PC-3 (cell line): Measurements from ENCODE around the gene RAD51.

Experiments
- EZH2 ChIP-seq: fragments of 300-600 bp; sonication (generic); IDR thresholded peaks from one replicate; pipeline ENCODE4 v1.6.1; 2017; ENCODE audit warnings: antibody characterized with exemption, mild to moderate bottlenecking, low read length; ENCODE audit not compliant: unreplicated experiment
- EZH2phosphoT487 ChIP-seq: fragments of 300-600 bp; sonication (generic); IDR thresholded peaks from 2 replicates; pipeline ENCODE4 v1.6.1; 2018; ENCODE audit warnings: mild to moderate bottlenecking, antibody characterized with exemption, low read length, borderline replicate concordance
- TF ChIP-seq, protein P1 (sequence below): fragments of 300-600 bp; sonication (generic); conservative IDR thresholded peaks from 2 replicates; pipeline ENCODE4 v1.5.1; 2017; ENCODE audit warnings: antibody characterized with exemption, low read depth, mild to moderate bottlenecking, low read length

DNA sequence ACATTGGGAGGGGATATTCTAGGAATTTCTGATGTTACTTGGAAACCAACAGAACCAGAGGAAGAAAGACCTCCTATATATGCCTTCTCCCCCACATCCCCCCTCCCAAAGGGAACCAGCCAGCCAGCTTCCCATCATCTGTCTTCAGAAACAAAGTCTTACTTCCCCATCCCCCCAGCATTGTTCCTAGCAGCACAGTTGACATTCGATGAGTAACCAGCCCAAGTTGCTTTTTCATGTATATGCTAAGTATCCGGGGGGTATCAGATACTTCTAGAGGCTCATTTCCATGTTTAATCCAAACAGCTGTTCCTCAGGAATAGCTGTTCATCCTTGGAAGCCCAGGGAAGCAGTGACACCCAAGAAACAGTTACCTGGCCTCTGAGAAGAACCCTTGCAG, 44.1 kb downstream of the RAD51 start:
- TF ChIP-seq, protein P1, sequence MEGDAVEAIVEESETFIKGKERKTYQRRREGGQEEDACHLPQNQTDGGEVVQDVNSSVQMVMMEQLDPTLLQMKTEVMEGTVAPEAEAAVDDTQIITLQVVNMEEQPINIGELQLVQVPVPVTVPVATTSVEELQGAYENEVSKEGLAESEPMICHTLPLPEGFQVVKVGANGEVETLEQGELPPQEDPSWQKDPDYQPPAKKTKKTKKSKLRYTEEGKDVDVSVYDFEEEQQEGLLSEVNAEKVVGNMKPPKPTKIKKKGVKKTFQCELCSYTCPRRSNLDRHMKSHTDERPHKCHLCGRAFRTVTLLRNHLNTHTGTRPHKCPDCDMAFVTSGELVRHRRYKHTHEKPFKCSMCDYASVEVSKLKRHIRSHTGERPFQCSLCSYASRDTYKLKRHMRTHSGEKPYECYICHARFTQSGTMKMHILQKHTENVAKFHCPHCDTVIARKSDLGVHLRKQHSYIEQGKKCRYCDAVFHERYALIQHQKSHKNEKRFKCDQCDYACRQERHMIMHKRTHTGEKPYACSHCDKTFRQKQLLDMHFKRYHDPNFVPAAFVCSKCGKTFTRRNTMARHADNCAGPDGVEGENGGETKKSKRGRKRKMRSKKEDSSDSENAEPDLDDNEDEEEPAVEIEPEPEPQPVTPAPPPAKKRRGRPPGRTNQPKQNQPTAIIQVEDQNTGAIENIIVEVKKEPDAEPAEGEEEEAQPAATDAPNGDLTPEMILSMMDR: no peak
- TF ChIP-seq EZH2 (no peak), EZH2phosphoT487 (no peak)
